HG03135 (cell line): ENCODE results near the gene CRHR1.

Experiments used
- ATAC-seq: cut with Tn5 transposase; IDR thresholded peaks from one replicate; pipeline ENCODE4 v1.9.1; 2021; ENCODE audit warnings: mild to moderate bottlenecking, moderate library complexity; ENCODE audit not compliant: unreplicated experiment

CRHR1 gene

DNA sequence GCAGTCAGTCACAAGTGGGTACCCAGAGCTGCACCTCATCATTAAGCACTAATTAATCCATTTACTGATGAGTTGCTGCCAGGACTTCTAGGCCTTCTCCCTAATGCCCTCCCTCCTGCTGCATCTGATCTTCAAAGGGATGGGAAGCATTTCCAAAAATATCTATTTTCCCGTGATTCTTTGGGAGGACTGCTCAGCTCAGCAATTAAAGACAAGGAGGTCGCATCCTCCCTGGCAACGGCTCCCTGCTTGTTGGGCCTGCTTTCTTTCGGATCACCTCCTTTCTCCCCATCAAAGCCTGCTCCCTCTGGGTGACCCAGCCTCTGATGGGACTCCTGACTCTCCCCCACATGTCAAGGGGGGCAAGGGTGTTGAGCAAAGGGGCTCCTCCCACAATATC, 34.6 kb downstream of the CRHR1 start:
- ATAC-seq = no peak

DNA sequence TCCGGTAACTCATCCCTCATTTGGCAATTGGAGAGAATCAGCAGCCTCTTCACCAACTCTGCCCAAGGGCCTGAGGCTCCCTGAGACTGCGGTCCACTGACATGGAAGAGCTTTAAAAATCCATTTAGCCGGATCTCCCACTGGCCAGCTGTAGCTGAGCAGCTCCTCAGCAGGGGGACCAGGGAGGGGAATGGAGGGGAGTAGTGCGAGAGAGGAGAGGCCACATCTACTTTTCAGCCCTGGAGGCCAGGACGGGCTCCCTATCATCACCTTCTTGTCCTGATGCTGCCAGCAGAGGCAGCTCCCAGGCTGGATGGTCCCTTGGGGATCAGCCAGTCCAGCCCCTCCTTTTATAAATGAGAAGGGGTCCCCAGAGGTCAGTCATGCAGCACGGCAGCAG, 35.5 kb downstream of the CRHR1 start:
- no peak for ATAC-seq

DNA sequence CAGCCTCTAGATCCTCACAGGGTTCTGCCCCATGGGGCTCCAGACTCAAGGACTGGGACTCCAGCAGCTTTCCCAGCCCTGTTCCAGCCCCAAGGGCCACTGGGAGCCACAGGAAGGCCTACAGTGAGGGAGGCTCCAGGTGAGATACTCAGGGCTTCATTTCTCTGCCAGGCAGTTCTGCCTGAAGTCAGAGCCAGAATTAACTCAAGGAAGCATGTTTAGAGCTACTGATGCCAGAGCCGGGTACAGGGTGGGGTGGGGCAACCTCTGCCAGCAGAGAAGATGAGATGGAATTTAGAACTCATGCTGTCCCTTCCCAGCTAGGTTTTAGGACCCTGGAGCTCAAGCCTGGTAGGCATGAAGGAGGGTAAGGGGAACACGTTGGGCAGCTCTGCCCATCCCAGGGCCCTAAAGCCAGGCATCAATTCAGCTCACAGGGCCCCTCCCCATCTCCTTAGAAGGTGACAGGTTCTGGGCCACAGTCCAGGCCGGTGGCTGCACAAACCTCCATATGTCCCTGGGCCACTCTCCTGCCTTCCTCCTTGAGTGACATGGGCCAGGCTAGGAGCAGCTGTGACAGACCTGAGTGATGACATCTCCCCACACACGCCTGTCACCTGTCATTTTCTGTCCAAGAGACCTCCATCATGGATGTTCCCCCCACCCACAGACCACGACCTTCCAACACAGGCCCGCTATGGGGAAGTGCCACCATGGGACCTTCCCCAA, 36.1 kb downstream of the CRHR1 start:
- ATAC-seq = no peak

DNA sequence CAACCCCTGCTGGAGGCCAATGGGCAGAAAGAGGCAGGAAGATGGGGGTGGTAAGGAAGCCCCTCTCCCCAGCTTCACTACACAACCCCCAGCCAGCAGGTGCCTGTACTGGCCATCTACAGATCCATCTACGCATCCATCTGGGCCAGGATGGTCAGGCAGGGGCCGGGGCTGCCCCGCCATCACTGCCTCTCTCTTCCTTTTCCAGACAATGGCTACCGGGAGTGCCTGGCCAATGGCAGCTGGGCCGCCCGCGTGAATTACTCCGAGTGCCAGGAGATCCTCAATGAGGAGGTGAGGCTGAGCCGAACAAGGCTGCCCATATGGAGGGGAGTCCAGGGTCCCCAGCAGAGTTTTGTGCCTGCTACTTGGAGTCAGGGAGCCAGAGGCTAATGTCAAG, 37.0 kb downstream of the CRHR1 start:
- ATAC-seq = no peak

DNA sequence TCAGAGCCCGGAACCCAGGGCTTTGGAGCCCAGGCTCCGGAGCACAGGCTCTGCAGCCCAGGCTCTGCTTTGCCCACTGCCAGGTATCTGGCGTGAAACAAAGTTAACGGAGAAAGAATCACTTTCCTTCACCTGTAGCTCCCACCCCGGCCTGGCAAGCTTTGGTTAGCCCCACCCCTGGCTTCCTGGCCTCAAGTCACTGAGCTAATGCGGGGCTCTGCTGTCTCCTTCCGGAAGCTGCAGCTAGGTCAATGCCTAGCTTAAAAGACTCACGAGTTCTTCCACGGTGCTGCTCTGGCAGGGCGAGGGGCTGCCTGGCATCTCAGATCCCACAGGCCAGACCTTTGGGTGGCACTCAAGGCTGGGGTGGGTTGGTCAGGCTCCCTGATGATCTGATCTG, 39.5 kb downstream of the CRHR1 start:
- ATAC-seq = no peak

DNA sequence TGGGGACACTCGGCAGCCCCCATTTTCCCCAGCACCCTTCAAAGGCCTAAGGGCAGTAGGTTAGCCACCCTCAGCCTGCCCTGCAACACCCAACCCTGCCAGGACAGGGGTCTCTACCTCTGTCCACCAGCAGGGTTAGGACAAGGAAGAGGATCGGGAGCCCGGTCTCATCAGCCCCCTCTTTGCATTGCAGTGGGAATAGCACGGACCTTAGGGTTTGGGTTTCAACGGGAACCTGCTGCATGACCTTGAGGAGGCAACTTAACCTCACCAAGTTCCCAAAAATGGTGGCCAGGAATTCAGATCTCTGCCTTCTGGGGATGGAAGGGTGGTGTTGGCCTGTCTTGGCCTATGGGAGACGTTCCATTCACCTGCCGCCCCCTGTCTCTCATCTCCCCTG, 40.4 kb downstream of the CRHR1 start:
- no peak for ATAC-seq

DNA sequence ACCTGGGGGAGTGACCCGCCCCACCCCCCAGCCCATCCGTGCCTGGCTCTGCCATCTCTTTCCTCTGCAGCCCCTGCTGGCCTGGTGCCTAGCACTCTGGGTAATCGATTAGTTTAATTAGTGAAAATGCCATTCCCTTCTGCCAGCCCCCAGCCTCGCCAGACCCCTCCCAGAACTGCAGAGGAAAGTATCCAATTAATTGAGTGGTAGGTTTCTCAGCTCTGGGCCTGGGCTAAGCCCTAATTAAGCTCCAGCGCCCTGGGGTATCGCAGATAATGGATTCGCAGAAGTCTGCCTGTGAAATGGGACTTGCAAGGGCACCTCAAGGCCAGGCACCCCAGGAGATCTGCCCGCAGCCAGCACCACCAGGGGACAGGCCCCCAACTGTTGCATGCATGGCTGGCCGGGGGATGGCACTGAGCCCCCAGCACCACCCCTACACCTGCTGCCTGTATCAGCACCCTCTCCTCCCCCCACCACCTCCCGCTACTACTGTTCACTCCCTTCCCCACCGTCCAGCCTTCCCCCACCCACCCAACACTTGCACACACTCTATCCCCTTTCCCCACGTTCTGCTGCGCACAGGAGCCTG, 40.9 kb downstream of the CRHR1 start:
- no peak for ATAC-seq

DNA sequence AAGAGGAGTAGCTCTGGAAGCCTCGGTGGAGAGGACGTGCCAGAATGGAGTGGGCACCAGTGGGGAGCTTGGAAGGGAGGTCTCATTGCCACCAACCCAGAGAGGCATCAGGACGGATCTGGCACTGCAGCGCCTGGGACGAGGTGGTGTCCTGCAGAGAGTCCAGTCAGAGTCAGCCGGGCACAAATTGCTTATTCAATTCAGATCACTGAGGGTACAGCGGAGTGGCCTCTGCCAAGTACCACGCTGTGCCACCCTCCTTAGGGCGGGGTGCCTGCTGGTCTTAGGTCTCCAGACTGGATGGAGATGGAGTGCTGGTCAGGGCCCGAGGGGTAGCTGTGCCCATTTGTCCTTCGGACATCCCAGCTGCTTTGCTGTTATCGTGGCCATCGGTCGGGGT, 41.7 kb downstream of the CRHR1 start:
- no peak for ATAC-seq

DNA sequence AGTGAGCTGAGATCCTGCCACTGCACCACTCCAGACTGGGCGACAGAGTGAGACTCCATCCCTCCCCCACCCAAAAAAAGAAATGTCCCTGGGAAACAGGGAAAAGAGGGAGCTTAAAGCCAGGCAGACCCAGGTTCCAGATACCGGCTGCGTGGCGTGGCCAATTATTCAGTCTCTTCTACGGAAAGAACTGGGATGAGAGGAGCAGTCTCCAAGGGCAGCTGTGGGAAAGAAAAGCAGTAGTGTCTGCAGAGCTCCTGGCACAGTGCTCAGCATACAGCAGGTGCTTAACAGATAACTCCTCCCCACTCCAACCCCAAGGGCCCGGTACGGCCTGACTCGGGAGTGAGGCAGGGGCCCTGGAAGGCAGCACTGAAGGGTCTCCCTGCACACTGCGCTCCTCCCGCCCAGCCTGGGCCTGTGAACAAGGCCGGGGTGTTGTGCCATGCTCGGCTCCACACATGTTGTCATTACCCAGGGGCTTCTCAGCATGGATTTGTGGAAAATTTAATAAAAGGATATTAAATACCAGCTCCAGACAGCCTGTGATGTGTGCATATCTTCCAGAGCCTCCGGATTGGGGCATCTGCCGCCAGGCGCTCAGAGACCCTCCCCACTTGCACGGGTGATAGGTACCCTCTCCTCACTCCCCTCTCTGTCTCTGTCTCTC, 42.9 kb downstream of the CRHR1 start:
- no peak for ATAC-seq

DNA sequence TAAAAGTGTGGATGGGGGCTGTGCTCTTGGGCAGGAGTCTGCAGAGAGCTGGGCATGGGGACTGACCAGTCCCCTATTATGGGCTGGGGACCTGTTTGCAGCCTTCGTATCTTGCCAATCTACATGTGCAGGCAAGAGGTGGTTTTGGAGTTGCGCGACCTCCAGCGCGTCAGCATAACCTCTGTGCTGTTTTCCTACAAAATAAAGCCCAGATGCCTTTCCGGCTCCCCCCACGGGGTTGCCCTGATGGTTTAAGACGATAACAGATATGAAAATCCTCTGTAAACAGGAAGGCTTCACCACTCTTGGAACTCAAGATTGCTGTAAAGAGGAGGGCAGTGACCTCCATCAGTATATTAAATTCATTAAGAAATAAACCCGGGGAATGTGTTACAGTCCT, 44.1 kb downstream of the CRHR1 start:
- ATAC-seq = no peak

DNA sequence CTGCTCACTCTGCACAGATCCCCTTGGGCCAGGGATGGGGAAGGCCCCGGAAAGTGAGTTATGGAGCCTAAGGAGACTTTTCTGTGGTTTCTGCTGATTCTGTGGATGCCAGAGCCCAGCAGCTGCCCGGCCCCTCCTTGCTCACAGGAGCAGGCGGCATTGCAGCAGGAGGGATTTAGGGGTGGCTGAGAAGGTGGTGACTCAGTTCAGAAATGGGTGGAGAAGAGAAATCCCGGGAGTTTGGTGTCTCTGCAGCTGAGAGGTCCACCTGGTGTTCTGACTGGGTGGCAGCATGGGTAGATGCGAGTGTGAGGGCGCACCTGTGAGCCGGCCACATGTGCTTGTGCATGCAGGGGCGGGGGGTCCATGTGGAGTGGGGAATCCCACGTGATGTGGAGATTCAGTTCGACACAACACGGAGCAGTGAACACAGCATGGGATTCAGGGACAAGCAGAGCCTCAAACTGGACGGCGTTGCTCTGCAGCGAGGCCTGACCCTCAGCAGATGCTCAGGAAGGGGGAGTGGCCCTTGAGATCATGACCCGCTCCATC, 44.5 kb downstream of the CRHR1 start:
- ATAC-seq = no peak

DNA sequence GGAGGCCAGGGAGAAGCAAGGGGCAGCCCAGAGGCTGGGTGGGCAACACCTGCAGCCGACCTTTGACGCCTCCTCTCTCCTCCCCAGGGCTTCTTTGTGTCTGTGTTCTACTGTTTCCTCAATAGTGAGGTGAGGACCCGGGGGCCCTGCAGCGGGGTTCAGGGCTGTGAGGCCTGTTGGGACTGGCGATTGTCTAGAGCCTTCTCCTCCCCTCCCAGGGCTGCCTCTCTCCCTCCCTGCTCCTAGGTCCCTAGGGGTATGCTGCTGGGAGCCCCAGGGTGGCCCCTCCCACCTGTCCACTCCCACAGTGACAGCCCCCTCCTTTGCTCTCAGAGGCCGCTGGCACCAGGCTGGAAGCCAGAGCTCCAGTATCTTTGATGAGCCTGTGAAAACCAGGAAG, 49.8 kb downstream of the CRHR1 start:
- ATAC-seq = no peak

DNA sequence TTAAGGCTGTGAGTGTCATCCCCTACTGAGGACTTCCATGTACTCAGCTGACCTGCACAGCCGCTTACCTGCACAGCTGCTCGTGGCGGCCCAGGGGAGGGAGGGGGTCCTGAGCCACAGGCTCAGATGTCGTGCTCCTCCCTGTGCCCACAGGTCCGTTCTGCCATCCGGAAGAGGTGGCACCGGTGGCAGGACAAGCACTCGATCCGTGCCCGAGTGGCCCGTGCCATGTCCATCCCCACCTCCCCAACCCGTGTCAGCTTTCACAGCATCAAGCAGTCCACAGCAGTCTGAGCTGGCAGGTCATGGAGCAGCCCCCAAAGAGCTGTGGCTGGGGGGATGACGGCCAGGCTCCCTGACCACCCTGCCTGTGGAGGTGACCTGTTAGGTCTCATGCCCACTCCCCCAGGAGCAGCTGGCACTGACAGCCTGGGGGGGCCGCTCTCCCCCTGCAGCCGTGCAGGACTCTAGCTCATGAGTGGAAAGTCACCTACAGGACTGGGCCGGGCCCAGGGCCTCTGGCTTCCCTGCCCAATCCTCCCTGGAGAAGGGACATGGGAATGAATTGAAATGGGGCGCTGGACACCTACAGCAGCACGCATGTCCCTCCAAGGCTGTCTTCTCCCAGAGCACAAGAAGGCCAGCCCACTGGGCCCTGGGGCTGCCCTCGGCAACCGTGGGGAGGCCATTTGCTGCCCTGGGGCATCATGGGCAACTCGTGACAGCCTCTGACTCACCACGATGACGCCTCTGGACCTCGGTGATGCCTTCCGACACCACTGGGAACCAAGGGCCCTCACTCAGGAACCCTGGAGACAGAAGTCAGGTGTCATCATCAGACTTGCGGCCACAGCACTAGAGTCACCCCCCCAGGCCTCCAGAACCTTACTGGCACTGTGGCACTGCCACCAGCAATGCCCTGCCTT, 50.6 kb downstream of the CRHR1 start:
- ATAC-seq = no peak

DNA sequence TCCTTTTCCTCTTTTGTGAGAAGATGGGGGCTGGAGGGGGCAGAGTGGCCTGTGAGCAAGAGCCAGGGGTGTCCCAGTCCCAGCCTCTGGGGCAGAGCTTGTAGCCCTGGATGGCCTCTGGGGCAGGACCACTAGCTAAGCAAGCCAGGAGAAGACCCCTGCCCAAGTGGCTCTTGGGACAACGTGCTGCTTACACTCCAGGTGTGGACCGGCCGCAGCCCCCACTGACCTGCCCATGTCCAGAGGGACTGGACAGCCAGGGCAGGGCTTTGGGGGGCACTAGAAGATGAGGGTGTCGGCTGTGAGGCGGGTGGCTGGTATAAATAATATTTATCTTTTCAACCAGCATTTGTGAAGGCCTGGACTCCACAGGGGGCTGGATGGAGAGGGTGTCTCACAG, 51.4 kb downstream of the CRHR1 start:
- ATAC-seq = no peak

DNA sequence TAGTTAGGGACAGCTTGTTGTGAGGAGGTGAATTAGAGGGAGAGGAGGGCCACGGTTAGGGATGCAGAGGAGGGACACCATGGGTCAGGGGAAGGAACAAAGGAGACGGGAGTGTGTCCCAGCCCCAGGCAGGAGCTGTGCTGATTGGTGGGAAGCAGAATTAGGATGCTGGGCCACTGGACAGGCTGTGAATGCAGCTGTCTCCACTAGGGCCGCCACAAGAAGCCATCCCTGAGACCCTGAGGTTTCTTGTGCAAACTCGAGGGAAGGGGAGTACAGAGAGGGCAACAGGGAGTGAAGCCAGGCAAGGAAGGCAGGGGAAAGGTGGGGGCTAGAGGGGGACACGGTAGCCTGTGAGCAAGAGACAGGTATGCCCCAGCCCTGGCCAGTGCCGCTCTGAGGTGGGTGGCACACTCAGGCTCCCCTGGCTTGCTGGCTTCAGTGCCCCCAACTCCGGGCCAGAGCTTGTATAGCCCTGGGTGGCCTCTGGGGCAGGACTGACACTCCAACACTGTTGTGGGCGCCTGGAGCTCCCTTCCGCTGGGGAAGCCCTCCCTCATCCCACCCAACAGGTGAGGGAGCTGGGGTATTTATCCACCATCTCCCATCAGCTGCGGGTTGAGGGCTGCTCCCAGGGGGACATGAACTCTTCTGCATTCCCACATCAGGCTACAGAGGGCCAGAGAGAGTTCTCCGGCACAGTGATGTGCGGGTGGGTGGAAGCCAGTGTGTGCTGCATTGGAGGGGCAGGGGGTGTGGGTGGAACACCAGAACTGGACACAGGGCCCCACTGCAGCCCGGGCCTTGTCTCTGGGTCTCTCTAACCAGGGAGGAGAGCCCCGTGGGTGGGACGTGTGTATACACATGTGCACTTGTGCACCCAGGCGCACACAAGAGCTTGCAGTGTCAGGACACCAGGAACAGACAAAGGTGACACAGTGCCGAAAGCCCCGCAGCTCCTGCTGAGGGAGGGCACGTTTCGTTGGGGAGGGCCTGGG, 52.2 kb downstream of the CRHR1 start:
- no peak for ATAC-seq

DNA sequence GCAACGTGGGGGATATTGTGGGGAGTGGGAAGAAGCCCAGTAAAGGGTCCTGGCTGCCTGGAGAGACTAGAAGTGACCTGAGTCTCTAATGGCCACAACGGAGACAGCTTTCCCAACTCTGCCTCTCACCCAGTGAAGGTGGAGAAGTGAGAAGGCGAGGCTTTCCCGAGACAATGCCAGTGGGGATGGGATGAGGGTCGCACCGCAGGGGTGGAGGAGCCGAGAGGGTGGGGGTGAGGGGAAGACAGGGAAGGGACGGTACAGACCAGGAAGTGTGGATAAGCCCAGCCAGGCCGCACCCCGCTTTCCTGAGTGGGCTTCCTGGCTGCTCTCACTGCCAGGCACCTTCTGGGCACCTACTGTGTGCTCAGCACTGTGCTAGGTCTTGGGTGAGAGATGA, 53.1 kb downstream of the CRHR1 start:
- ATAC-seq = no peak

DNA sequence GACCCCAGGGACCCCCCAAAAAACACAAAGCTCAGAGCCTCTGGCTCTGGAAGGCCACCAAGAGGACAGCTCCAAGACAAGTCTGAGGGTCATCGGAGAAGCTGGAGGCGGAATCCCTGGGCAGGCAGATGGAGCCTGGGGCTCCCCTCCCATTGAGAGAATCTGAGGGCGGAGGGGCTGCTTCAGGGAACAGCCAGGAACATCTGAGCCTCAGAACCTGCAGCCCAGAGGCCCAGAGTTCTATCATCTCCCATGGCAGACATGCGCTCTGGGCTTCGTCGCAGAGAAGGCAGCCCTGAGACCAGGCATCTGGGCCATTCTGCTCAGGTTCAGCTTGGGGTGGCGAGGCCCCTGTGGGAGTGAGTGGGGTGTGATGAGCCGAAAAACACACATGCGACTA, 53.5 kb downstream of the CRHR1 start:
- no peak for ATAC-seq

DNA sequence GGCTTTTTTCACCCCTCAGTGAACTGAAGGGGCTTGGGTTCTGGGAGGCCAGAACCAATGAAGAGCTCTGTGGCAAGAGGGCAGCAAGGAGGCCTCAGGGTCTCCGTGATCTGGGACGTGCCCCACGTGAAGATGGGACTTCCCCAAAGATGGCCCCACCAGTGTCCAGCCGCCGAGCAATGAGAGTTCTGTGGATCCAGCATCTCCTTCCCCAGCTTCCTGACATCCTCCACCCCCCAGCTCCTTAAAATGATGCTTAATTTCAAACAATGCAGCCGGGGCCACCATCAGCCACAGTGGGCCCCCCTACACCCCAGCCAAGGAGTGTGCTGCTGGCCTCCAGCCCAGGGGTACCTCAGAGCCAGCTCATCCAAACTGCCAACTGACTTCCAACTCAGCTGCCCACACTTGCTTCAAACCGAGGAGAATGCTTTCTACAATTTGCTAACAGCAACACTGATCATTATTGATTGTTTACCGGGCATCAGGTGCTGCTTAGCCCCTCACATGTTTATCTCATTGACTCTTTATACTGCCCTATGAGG, 54.7 kb downstream of the CRHR1 start:
- ATAC-seq = no peak

DNA sequence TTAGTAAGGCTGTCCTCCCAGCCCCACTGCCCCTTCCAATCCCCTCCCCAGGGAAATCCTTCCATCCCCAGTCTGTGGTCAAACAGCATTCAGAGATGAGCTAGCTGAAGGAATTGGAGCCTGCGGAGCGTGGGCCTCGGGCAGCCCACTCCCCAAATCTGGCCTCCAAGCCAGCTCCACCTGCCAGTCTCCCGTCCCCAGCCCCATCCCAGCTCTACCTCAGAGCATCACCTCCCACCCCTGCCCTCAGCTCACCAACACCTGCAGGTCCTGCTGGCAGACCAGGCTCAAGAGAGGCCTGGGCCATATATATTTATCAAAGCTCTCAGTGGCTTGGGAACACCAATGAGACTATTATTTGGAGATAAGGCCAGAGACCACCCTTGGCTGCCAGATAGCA, 55.3 kb downstream of the CRHR1 start:
- ATAC-seq = no peak

DNA sequence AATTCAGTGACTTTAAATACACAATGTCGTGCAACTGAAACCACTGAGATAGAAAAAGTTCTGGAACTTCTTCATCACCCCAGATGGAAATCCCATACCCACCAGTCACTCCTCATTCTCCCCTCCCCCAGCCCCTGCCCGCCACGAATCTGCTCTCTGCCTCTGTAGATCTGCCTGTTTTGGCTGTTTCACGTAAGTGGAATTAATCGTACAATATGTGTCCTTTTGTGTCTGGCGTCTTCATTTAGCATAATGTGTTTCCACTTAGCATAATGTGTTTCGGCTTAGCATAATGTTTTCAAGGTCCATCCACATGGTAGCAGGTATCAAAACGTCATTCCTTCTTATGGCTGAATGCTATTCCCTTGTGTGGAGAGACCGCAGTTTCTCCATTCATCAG, 57.1 kb downstream of the CRHR1 start:
- ATAC-seq = no peak
